Measurements from ENCODE around the gene PCED1B.

PCED1B gene

DNA sequence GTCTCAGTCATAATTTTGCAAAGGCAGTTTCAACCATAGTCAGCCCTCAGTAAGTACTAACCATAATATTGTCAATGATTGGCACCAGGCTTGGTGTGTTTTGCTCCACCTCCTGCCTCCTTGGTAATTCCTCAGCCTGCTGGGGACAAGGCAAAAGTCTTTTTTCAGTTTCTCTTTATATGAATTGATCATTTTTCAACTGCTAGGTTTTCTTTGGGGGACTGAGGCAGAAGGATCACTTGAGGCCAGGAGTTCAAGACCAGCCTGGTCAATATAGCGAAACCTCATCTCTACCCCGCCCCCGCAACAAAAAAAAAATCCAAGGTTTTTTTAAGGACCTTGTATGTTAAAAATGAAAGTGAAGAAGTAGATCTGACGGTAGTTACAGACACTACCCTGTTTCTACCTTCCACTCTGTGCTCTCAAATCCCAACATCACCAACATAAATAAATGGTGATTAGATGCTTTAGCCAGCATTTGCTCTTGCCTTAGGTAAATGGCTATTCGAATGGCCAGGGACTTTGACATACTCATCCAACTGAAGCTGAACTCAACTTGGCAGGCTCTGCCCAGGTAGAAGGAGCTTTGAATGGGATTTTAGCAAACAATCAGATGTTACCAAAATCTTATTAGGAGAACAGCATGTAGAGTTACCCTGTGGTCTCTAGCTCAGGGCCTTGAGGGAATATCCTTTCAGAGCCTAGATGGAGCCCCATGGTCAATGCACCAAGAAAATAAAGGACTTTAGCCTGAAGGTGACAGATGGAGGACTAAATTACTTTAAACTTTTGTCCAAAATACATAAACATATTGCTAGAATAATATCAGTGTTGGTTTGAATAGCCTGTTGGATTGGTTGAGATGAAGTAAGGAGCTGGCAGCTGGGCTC lies 127.3 kb downstream of the PCED1B start:
- no peak overlapping the region for H3K4me3 ChIP-seq (ENCODE audit: low read depth, low read length)
- no peak for DNase-seq (ENCODE audit: low read depth)
- TF ChIP-seq CTCF (IDR thresholded peaks at IDR 0.05; ENCODE audit: control insufficient read depth, extremely low read depth, insufficient read depth) = no peak

GRCh38 chr12:47207340-47207717 lies 127.9 kb downstream of the PCED1B start:
- no peak for DNase-seq (ENCODE audit: low read depth)

DNA sequence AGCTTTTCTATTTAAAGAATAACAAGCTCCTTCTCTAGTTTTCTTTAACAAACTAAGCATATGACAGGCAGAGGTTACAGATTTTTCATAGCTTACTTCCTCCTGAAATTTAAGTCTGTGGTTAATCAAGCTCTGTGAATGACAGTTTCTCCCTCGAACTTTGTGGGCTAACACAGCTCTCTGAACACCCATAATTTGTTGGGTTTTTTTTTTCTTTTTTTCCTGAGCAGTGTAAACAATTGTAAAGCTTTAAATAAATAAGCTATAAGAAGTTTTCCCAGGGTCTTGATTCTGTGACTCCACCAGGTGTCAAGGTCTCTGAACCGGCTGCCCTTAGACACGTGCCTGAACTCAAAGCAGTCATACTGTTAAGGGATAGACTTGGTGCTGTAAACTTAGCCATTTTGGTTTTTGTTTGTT lies 128.4 kb downstream of the PCED1B start:
- DNase-seq (ENCODE audit: low read depth) = peak; percentile 46
- no peak overlapping the region for H3K4me3 ChIP-seq (ENCODE audit: low read depth, low read length)
- TF ChIP-seq CTCF (IDR thresholded peaks at IDR 0.05; ENCODE audit: control insufficient read depth, extremely low read depth, insufficient read depth) = no peak

More at GRCh38 chr12:47207340-47207717, 127.9 kb downstream of the PCED1B start:
- no peak for TF ChIP-seq CTCF (IDR thresholded peaks at IDR 0.05; ENCODE audit: control insufficient read depth, extremely low read depth, insufficient read depth)
- H3K4me3 ChIP-seq (ENCODE audit: low read depth, low read length) = no peak overlapping the region

- no peak for TF ChIP-seq CTCF (IDR thresholded peaks at IDR 0.05; ENCODE audit: control insufficient read depth, extremely low read depth, insufficient read depth)
- DNase-seq (ENCODE audit: low read depth) = no peak
- H3K4me3 ChIP-seq (ENCODE audit: low read depth, low read length) = no peak overlapping the region
Observed at GRCh38 chr12:47209014-47209413, 129.6 kb downstream of the PCED1B start.

GRCh38 chr12:47210776-47211175 lies 131.4 kb downstream of the PCED1B start:
- TF ChIP-seq CTCF (IDR thresholded peaks at IDR 0.05; ENCODE audit: control insufficient read depth, extremely low read depth, insufficient read depth) = no peak
- H3K4me3 ChIP-seq (ENCODE audit: low read depth, low read length) = no peak overlapping the region
- DNase-seq (ENCODE audit: low read depth) = no peak

DNA sequence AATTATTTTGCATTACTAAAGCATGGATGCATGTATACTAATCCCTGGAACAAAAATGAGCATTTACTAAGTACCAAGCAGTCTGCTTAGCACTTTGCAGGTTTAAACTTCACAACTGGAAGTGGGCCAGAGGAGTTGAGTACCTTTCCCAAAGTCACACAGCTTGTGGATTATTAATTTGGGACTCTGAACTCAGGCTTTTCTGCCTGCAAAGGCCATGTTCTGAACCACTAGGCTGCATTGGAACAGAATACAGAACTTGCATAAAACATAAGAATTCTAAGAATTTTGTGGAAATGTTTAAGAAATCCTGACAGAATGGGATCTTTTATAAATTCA lies 133.2 kb downstream of the PCED1B start:
- TF ChIP-seq CTCF (IDR thresholded peaks at IDR 0.05; ENCODE audit: control insufficient read depth, extremely low read depth, insufficient read depth) = no peak
- no peak overlapping the region for H3K4me3 ChIP-seq (ENCODE audit: low read depth, low read length)
- no peak for DNase-seq (ENCODE audit: low read depth)

- no peak for TF ChIP-seq CTCF (IDR thresholded peaks at IDR 0.05; ENCODE audit: control insufficient read depth, extremely low read depth, insufficient read depth)
- no peak overlapping the region for H3K4me3 ChIP-seq (ENCODE audit: low read depth, low read length)
- no peak for DNase-seq (ENCODE audit: low read depth)
Observed at GRCh38 chr12:47213396-47213795, 134.0 kb downstream of the PCED1B start.
